Astrocyte of the hippocampus (primary cell): ENCODE measurements around the gene GMEB2.
"Not testable (repeated sequence)": the region's sequence is repeated elsewhere in the genome, so short reads cannot be mapped to it uniquely, and the experiment has no call there.

Source experiments
- DNase-seq: peaks from one replicate; pipeline ENCODE4 v3.0.0; 2011; ENCODE audit warnings: low read depth, low spot score

The GMEB2 gene

DNA sequence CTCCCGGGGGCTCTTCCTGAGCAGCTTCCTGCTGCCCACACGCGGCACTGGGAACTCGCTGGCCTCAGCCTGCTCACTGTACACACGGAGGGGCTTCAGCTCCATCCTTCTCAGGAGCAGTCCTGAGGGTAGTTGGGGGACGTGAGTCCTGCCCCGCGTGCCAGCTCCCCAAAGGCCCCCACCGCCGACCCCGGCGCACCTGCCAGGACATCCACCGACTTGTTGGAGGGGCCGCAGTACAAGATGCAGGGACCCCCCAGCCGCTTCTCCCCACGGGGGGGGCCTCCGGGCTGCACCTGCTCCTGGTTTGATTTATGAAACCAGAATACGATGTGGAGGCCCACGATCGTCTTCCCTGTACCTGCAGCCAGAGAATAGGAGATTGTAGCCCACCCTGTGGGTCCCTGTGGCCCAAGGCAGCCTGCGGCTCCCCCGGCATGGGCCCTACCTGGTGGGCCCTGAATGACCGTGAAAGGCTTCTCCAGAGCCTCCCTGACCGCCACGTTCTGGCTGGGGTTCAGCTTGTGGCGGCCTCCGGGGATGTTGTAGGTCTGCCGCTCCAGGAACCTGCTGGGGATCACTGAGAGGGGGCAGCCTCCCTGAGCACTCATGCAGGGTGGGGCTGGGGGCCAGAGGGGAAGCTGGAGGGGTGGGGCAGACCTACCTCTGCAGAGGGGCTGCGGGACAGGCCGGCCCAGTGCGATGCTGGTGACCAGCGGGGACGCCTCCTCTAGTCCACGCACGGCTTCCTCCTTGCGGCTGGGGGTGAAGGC, 65.1 kb downstream of the GMEB2 start:
- DNase-seq = no peak

DNA sequence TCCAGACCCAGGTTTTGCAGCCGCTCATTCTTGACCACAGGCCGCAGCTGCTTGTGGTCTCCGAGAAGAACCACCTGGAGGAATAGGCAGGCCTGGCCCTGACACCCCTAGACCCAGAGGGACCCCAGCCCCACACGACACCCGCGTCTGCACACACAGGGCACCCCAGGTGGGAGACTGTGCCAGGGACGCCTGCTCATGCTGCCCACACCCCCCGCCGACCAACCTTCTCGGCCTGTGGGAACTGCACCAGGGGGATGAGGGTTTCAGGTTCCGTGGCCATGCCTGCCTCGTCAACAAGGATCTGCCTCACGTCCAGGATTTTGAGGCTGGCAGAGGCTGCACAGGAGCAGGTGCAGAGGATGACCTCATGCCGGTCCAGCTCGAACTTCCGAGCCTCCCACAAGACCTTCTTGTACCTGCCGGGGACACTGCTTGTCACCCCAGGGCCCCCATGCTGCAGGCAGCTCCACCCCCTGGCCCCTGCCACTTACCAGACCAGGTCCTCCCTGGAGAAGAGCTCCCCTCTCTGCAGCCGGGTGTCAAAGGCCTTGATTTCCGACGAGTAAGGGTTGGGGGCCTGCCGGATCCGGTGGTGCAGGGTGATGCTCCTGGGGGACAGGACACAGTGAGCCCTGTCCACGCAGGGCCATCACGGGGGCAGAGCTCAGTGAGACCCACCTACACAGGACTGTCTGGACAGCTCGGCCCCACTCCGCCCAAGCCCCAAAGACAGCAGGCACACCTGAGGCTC, 65.9 kb downstream of the GMEB2 start:
- no peak for DNase-seq

DNA sequence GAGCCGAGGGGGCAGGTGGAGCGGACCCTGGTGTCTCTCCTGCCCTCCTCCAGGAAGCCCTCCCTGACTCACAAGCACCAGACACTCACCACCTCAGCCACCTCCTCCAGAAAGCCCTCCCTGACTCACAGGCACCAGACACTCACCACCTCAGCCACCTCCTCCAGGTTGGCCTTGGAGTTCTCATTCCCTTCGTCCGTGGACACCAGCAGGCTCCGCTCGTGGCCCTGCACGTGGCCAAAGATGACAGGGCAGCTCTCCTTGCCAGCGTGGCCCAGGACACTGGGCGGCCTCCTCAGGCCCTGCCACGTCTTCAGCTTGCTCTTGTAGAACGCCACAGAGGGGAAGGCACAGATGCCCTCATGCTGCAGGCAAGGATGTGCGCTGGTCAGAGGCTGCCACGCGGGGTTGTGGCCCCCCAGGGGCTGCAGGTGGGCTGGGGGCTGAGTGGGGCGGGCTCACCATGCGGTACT, 66.5 kb downstream of the GMEB2 start:
- DNase-seq = no peak

DNA sequence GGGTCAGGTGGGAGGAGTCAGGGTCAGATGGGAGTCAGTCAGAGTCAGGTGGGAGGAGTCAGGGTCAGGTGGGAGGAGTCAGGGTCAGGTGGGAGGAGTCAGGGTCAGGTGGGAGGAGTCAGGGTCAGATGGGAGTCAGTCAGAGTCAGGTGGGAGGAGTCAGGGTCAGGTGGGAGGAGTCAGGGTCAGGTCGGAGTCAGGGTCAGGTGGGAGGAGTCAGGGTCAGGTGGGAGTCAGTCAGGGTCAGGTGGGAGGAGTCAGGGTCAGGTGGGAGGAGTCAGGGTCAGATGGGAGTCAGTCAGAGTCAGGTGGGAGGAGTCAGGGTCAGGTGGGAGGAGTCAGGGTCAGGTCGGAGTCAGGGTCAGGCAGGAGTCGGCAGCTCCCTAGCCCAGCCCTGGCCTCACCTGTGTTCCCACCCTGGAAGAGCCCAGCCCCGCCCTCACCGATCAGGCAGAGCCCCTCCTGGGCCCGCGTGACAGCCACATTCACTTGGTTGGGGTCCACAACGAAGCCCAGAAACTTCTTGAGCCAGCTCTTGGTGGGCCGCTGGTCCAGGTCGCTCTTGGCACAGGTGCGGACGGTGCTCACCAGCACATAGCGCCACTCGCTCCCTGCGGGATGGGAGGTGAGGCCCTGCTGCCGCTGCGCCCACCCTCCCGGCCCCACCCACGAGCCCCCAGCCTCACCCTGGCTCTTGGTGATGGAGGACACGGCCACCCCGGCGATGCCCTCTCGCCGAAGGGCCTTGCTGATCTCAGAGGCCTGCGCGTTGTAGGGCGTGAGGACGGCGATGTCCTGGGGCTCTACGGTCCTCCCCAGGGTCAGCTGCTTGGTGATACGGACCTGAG, 67.2 kb downstream of the GMEB2 start:
- DNase-seq = not testable (repeated sequence)

DNA sequence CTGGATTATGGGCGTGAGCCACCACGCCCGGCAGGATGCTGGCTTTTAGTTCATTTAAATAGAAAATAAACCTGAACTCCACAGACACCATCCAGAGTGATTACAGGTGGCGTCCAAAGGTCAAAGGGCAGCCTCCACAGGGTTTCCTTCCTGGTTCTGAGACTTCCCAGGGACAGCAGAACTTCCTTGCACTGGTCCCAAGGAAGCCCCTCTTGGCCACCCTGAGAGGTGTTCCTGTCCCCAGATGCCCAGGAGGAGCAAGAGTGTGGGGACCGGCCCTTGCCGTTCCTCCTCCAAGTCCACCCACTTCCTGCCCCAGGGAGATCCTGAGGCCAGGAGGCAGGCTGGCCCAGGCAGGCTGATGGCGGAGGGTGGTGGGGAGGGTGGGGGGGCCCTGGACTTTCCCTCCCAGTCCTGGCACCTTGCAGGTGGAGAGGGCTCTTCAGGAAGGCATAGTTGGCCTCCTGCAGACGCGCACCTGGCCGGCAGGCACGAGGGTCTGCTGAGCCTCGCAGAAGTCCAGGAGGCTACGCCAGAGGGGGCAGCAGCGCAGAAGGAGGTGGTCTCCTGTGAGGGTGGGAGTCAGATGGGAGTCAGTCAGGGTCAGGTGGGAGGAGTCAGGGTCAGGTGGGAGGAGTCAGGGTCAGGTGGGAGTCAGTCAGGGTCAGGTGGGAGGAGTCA, 68.0 kb downstream of the GMEB2 start:
- no peak for DNase-seq

DNA sequence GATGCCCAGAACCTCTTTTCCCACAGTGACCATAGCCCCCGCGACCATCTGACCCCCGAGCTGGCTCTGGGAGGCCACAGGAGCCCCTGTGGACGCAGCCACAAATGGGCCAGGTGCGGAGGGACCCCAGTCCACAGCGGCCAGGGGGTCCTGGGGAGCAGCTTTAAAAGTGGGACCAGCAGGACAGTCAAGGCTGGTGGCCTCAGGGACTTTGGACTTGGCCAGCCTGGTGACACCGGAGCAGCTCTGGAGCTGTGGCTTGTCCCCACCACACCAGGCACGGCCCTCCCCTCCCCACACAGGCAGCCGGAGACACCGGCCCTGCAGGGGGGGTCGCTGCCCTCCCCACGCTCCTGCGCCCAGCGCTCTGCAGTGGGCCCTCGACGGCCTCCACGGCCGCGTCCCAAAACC, 69.4 kb downstream of the GMEB2 start:
- no peak for DNase-seq

DNA sequence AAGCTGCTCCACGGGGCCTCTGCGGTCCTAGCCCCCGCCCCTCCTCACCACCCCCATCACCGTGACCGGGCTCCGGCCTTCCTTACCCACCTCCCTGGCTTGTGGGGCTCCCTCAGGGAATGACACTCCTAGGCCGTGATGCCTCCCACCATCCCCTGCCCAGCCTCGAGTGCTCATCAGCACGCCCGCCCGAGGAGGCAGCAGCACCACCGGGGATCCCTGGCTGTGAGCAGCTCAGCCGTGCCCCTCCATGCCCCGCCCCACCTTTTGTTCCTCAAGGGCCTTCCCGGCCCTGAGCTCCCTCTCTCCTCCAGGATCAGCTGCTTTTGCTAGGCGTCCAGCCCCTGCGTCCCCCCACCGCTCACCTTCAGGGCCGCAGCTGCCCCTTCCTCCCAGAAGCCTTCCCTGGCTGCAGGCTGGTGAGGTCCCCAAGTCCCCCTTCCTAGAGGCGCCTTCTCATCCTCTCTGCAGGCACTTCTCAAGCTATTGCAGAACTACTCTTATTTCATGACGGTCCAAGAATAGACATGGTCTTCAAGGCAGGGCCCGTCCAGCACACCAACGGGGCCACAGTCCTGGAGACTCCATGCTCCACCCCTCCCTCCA, 69.9 kb downstream of the GMEB2 start:
- no peak for DNase-seq

DNA sequence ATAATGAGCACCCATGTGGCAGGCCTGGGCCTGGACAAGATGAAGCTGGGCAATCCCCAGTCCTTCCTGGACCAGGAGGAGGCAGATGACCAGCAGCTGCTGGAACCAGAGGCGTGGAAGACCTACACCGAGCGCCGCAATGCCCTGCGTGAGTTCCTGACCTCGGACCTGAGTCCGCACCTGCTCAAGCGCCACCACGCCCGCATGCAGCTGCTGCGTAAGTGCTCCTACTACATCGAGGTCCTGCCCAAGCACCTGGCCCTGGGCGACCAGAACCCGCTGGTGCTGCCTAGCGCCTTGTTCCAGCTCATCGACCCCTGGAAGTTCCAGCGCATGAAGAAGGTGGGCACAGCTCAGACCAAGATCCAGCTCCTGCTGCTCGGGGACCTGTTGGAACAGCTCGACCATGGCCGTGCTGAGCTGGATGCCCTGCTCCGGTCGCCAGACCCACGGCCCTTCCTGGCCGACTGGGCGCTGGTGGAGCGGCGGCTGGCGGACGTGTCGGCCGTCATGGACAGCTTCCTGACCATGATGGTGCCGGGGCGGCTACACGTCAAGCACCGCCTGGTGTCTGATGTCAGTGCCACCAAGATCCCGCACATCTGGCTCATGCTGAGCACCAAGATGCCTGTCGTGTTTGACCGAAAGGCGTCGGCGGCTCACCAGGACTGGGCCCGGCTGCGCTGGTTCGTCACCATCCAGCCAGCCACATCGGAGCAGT, 71.1 kb downstream of the GMEB2 start:
- no peak for DNase-seq

DNA sequence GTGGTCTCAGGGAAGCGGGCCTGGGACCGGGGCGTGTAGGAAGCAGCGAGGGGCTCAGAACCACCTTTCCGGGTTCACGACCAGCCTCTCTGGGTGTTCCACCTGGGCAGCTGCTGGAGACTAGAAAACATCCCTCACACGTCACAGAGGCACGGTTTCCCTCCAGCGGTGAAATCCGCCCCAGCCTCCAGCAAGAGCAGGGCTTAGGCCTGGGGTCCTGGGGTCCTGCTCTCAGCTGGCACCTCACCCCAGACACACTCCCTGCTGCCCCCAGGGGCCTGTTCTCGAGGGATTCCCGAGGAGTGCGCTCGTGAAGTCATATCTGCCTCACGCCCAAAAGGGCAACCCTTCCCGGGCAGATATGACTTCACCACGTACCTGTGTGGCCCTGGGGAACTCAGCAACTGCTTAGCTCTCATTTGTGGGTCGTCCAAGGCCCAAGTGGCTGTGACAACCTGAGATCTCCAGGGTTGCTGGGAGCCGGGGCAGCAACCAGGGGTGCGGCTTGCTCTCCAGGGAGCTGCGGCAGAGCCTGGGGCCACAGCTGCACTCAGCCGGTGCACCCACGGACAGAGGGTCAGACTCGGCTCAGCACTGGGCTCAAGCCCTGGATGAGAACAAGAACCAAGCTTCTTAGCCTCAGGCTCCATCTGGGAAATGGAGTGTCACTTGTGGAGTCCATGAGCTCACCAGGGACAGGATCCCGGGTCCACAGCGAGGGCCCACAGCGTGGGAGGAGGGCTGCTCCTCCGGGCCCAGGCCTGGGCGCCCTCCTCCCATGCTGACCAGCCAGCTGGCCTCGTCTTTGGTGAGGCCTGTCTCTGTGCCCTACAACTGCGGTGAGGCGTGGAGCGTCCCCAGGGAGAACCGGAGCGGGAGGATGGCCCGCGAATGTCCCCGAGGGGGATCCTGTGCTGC, 72.3 kb downstream of the GMEB2 start:
- DNase-seq = no peak

DNA sequence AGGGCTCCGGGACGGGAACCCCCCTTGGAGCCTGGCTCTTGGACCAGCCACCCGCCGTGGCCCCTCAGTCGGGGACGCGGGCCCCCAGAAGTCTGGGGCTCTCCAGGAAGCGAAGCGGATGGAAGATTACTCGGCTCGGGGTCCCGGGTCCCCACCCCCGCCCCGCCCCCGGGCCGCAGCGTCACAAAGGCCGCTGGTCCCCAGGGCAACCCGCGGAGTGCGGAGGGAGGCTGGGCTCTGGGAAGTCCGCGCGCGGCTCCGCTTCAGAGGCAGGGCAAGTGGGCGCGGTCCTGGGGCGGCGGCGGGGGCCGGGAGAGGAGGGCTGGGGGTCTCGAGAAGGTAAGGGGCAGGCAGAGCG, 73.0 kb downstream of the GMEB2 start, which contains the start of gene FNDC11:
FNDC11 (plus strand) TSS at position 227 of the 358 bp plus-strand sequence. CDS start 1,505 bp downstream, outside the sequence.
- peak; percentile 61 for DNase-seq

DNA sequence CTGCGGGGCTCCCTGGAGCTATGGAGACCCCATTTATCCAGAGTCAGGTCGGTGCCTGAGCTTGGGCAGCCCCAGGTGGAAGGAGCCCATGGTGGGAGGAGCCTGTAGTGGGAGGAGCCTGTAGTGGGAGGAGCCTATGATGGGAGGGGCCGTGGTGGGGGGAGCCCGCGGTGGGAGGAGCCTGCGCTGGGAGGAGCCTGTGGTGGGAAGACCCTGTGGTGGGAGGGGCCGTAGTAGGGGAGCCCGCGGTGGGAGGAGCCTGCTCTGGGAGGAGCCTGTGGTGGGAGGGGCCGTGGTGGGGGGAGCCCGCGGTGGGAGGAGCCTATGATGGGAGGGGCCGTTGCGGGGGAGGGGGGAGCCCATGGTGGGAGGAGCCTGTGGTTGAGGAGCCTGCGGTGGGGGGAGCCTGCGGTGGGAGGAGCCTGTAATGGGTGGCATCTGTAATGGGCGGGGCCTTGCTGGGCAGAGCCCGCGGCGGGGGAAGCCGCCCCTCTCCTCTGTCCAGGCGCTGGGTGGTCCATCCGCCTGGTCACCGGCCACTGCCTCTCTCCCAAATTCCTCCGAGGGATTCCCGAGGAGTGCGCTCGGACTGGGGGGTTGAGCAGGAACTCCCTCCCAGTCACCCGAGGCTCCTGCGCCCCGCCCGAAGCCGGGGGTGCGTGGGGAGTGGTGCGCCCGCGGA, 73.5 kb downstream of the GMEB2 start:
- DNase-seq = peak; percentile 91

DNA sequence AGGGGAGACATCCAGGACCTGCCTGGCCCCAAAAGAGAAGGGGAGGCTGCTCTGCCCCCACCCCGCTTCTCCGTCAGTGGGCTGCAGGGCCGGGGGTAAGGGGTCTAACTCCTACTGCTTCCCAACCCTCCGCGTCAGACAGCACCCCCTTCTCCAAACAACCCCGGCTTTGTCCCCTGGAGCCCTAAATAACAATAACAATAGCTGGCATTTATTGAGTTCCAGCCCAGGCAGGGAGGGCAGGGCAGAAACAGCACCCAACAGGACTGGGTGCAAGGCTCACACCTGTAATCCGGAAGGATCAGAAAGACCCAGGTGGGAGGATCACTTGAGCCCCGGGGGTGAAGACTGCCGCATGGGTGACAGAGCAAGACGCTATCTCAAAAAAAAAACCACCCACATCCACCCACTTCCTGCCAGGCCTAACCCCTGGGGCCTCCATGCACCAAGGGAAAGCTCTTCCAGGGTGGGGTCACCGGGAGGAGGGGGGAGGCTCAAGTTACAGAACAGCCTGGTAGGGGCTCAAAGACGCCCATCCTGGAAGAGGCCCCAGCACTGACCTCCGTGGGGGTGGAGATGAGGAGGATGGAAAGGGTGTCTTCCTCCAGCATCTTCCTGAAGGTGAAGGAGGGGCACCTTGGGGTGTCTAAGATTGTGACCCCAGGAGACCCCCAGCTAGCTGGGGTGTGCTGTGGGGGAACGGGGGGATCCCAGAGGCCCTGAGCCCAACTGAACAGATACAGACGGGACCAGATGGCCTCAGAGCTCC, 74.2 kb downstream of the GMEB2 start:
- no peak for DNase-seq

DNA sequence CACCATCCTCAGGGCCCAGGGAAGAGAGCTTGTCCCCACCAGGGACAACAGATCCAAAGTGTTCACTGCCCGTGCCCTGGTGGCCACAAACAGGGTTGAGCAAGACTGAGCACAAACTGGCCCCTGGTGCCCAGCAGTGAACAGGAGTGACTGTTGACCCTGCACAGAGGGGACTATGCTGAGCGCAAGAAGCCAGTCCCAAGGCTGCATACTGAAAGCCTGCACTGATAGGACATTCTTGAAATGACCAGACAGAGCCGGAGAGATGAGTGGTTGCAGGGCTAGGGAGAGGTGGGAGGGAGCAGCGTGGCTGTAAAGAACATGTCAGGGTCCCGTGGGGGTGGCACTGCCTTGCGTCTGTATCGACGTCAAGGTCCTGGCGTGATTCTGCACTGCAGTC, 75.8 kb downstream of the GMEB2 start:
- no peak for DNase-seq

DNA sequence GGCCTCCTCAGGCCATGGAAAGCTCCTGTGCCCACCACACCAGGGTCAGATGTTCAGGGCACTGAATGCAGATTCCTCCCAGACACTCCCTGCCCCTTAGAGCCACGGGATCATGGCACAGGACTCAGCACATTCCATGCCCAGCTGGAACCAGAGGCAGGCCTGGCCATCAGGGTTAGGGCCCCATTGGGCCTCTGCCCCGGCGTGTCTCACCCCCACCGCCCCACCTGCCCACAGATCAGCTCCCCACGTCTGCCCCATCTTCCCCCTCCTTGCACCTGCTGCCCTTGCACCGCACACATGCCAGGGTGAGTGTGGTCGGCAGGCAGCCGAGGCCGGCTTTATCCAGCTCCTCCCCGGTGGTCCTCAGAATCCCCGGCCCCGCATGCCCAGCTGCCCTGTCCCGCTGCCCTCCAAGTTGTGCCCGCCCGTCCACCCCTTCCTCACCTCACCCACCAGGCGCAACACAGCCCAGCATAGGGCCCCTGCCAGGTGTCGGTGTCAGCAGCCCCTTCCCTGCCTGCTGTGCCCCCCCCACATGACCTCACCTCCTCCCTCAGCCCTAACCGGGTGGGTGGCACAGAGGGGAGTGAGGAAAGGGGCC, 77.1 kb downstream of the GMEB2 start:
- DNase-seq = no peak

DNA sequence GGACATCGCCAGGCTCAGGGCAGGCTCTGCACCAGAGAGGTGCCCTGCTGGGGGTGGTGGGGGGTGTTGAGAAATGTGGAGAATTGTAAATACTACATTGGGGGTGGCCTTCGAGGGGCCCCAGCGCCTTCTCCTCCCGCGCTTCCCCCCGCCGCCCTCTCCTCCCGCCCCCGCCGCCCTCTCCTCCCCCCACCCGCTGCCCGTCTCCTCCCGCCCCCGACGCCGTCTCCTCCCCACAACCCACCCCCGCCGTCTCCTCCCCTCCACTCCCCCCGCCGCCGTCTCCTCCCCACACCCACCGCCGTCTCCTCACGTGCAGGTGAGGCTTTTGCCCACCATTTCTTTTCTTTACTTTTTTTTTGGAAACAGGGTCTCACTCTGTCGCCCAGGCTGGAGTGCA, 77.9 kb downstream of the GMEB2 start:
- DNase-seq = no peak

DNA sequence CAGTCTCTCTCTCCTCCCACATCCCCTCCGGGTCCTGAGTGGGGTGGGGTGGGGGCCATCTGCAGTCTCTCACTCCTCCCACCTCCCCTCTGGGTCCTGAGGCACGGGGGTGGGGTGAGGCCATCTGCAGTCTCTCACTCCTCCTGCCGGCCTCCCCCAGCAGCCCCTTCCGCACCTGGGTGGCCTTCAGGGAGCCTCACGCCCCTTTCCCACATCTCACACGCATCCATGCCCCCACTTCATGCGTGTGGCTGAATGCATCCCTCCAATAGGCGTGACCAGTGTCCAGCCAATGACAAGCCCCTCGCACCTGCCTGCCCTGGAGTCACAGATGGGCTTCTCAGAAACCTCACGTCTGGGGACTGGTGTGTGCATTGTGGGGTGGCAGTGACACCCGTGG, 78.4 kb downstream of the GMEB2 start:
- DNase-seq = no peak

DNA sequence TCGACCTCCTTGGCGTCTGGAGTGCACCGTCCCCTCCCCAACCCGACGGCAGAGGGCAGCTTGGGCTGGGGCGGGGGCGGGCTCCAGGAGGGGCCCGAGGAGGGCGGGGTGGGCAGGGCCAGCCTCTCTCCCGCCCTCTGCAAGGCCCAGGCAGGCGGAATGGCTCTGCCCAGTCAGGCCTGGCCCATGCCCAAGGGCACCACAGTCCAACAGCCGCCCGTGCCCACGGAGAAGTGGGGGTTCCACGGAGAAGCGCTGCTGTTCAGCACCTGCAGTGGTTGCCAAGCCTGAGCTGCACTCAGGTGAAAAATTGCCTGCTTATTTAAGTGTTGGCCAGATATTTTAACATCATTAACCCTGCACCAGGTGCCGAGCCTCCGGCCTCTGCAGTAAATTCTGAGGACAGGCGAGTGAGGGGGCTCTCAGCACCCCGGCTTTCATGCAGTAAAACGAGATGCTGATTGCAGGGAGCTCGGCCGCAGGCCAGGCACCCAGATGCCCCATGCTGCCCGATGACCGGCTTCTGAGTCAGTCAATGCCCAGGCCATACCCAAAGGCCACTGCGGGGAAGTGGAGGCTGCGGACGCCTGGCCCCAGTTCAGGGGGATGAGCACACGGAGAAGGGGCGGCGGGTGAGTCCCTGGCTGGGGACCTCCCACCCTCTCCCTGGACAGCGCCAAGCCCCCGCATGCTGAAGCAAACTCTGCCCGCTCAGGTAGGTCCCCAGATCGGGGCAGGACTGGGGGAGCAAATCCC, 79.0 kb downstream of the GMEB2 start, which contains the start of gene SRMS:
SRMS (minus strand) TSS at position 25 of the 756 bp plus-strand sequence. CDS start 286 bp downstream, outside the sequence.
- DNase-seq = no peak
